K562 (cell line): ENCODE data around the gene LYAR. TPM values are rescaled to one million over a fixed set of nuclear protein-coding genes. Genes with fewer than 3 reads are reported as not detected.

ENCODE experiments used
- CBX3 ChIP-seq, 2 experiments: IDR thresholded peaks; 1 replicate in 1 of 2; 2 replicates in 1 of 2; pipeline ENCODE4 v1.6.1; 2012; ENCODE audit warnings: inconsistent platforms in 2 of 2, low read length in 2 of 2, borderline replicate concordance in 1 of 2, control low read depth in 1 of 2
- CBX5 ChIP-seq: IDR thresholded peaks from 2 replicates; pipeline ENCODE4 v1.6.1; 2014; ENCODE audit warnings: low read depth, borderline replicate concordance
- CGGBP1 ChIP-seq: fragments of 250-450 bp; sonication (Bioruptor Pico); IDR thresholded peaks from 2 replicates; pipeline ENCODE4 v1.9.0; 2021; ENCODE audit warnings: mild to moderate bottlenecking
- E2F4 ChIP-seq: sonication (generic); formaldehyde crosslinking; IDR thresholded peaks from 2 replicates; pipeline ENCODE4 v1.8.0; 2022; ENCODE audit warnings: mild to moderate bottlenecking, low read depth, missing genetic modification reagents
- E4F1 ChIP-seq: fragments of 250-450 bp; sonication (Bioruptor Pico); IDR thresholded peaks from 2 replicates; pipeline ENCODE4 v1.5.0; 2021; ENCODE audit warnings: mild to moderate bottlenecking, borderline replicate concordance
- HEY1 ChIP-seq: fragments of 250-450 bp; sonication (Bioruptor Pico); IDR thresholded peaks from 2 replicates; pipeline ENCODE4 v1.5.0; 2020; ENCODE audit warnings: mild to moderate bottlenecking, moderate library complexity, borderline replicate concordance
- KLF1 ChIP-seq: fragments of 450-650 bp; IDR thresholded peaks from 2 replicates; pipeline ENCODE4 v1.6.1; 2016; ENCODE audit warnings: missing genetic modification characterization, missing compliant biosample characterization
- NFRKB ChIP-seq: fragments of 450-650 bp; IDR thresholded peaks from 2 replicates; pipeline ENCODE4 v1.6.1; 2016; ENCODE audit warnings: low read depth
- NONO ChIP-seq, 2 experiments: fragments of 200-400 bp in 1 of 2; fragments of 450-650 bp in 1 of 2; formaldehyde crosslinking in 1 of 2; IDR thresholded peaks; 2 replicates each; pipeline ENCODE4 v1.6.1; 2017; ENCODE audit warnings: low read depth in 2 of 2, mild to moderate bottlenecking in 2 of 2, moderate library complexity in 2 of 2, low read length in 1 of 2
- RCOR1 ChIP-seq, 2 experiments: IDR thresholded peaks; 2 replicates each; pipeline ENCODE4 v1.6.1; 2012; ENCODE audit warnings: low read depth in 2 of 2, low read length in 2 of 2, borderline replicate concordance in 1 of 2, improper control_type of control experiment in 1 of 2
- SIX5 ChIP-seq, 2 experiments: IDR thresholded peaks; 2 replicates each; pipeline ENCODE4 v1.6.1; 2011; ENCODE audit warnings: low read length in 2 of 2, borderline replicate concordance in 1 of 2, low read depth in 1 of 2, mild to moderate bottlenecking in 1 of 2, moderate library complexity in 1 of 2; ENCODE audit not compliant: insufficient read depth in 1 of 2
- SMAD4 ChIP-seq: fragments of 250-450 bp; sonication (Bioruptor Pico); conservative IDR thresholded peaks from 2 replicates; pipeline ENCODE4 v1.8.0; 2021; ENCODE audit warnings: inconsistent platforms, mild to moderate bottlenecking, moderate library complexity
- TBP ChIP-seq: optimal IDR thresholded peaks from 2 replicates; pipeline ENCODE3; 2011; ENCODE audit warnings: low read depth, low read length, improper control_type of control experiment
- ZBTB1 ChIP-seq: sonication (generic); formaldehyde crosslinking; IDR thresholded peaks from 2 replicates; pipeline ENCODE4 v1.8.1; 2023; ENCODE audit warnings: missing genetic modification reagents, low read depth, mild to moderate bottlenecking, borderline replicate concordance
- ZBTB33 ChIP-seq: sonication (generic); formaldehyde crosslinking; IDR thresholded peaks from 2 replicates; pipeline ENCODE4 v1.8.1; 2023; ENCODE audit warnings: mild to moderate bottlenecking, missing genetic modification reagents
- ZFP91 ChIP-seq: sonication (generic); formaldehyde crosslinking; IDR thresholded peaks from 2 replicates; pipeline ENCODE4 v1.8.0; 2022; ENCODE audit warnings: mild to moderate bottlenecking, missing genetic modification reagents
- ZNF224 ChIP-seq: sonication (generic); formaldehyde crosslinking; IDR thresholded peaks from 2 replicates; pipeline ENCODE4 v1.8.0; 2022; ENCODE audit warnings: mild to moderate bottlenecking, missing genetic modification reagents
- ZNF354B ChIP-seq: fragments of 250-450 bp; sonication (Bioruptor Pico); IDR thresholded peaks from 2 replicates; pipeline ENCODE4 v1.4.0; 2020
- ZNF384 ChIP-seq: IDR thresholded peaks from 2 replicates; pipeline ENCODE4 v1.6.1; 2012; ENCODE audit warnings: low read depth, low read length, improper control_type of control experiment
- polyA plus RNA-seq, 8 experiments: library from polyadenylated mRNA; depleted of rRNA in 4 of 8; stranded (reverse) in 5 of 8; unstranded in 3 of 8; fragments of >200 nt; fragmentation: Nextera tagmentation in 2 of 8; fragmentation: Illumina TruSeq in 1 of 8; extraction: Ambion mirVana in 2 of 8; extraction: Trizol in 1 of 8; gene quantifications; 2 replicates each; pipeline versions ENCODE4 v1.2.1 to v1.2.3, GENCODE V29; 2011 to 2014; ENCODE audit warnings: inconsistent platforms in 1 of 8, missing spikeins in 1 of 8
- total RNA-seq, 7 experiments: library from RNA; depleted of rRNA in 6 of 7; stranded (reverse); fragments of >200 nt in 6 of 7; fragmentation: Illumina TruSeq in 2 of 7; extraction: Trizol in 2 of 7; gene quantifications; 2 replicates each; pipeline versions ENCODE4 v1.2.1 to v1.2.3, GENCODE V29; 2011 to 2021; ENCODE audit warnings: low replicate concordance in 1 of 7

LYAR gene
- total and polyA plus RNA-seq, 9 of the 15 experiments (the other 6 are each of a cell fraction or from before 2014, with no cell fraction given) = 28.3 to 172 (median 127) TPM

GRCh38 chr4:4289941-4290850, at the start of gene LYAR, which contains the start of gene ZBTB49 (continued):
- no peak for TF ChIP-seq ZNF224 (CRISPR knock-in tag)
- no peak; the same call in 1 of the 2 replicates for TF ChIP-seq ZBTB1 (CRISPR knock-in tag)
- no peak for TF ChIP-seq ZBTB33 (CRISPR knock-in tag)
- no peak for TF ChIP-seq SMAD4 (CRISPR knock-in tag)
- TF ChIP-seq SIX5 (IDR thresholded peaks at IDR 0.05; ENCODE audit: borderline replicate concordance in 1 of 2, insufficient read depth in 1 of 2, low read depth in 1 of 2, low read length in 2 of 2) = no peak
- no peak for TF ChIP-seq E4F1 (CRISPR knock-in tag)
- no peak for TF ChIP-seq HEY1 (CRISPR knock-in tag)
- no peak for TF ChIP-seq ZFP91 (CRISPR knock-in tag)
- TF ChIP-seq CGGBP1 = no peak
- TF ChIP-seq RCOR1 (IDR thresholded peaks at IDR 0.05; ENCODE audit: borderline replicate concordance in 1 of 2, low read depth in 2 of 2, low read length in 2 of 2) = no peak
- no peak for TF ChIP-seq NFRKB
- peak; percentile 52 for TF ChIP-seq TBP
- no peak for TF ChIP-seq ZNF354B (CRISPR knock-in tag)
- TF ChIP-seq CBX5 = no peak
- TF ChIP-seq E2F4 (CRISPR knock-in tag) = peak; percentile 40; the same call in 1 of the 2 replicates
- no peak for TF ChIP-seq ZNF384
- TF ChIP-seq NONO (IDR thresholded peaks at IDR 0.05; ENCODE audit: low read depth in 2 of 2, low read length in 1 of 2) = no peak
- TF ChIP-seq KLF1 (tag) = 0 out of 2 replicates have a peak, but pooled peaks have one; percentile 23
- TF ChIP-seq CBX3 (IDR thresholded peaks at IDR 0.05; ENCODE audit: borderline replicate concordance in 1 of 2, low read length in 2 of 2) = no peak
